ENCODE data around the gene SERTAD4. TPM values are rescaled to one million over a fixed set of nuclear protein-coding genes. Genes with fewer than 3 reads are reported as not detected.
A peak's percentile ranks its signal among the peaks of the same experiment; 100 is the strongest.

Gene SERTAD4
- total RNA-seq, 4 donors from 2014 or later = 1.8 to 2.6 (median 2.1) TPM

DNA sequence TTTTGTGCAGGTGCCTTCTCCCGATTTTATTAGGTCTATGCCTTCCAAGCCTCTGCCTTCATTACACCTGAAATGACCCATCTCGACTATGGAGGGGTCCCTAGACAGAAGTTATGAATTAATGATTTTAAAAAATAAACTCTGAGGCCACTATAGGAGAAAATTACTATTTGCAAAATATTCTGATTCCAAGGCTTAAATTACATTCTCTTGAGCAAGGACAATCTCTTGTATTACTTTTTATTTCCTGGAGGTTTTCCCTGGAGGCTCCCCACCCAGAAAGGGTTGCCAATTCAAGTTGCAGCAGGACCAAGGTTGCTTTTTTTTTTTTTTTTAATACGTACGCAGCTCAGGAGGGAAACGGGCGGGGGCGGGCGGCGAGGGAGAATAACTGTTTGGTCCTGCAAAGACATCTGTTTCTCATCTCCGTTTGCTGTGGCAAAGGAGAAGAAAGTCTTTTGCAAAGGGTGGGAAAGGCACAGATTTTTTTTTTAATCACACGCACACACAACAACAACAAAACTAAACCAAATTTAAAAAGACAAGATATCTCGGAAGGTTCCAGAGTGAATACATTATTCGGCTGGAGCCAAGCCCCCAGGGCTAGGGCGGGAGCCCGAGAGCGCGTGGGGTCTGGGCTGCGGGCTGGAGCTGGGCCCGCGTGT is 618 bp upstream of the SERTAD4 start:
- intact Hi-C loops (cut with DNase I) = loop anchor here (5.0 kb wide), 1 partner anchor 60 kb away; no protein-coding TSS in a partner anchor
- Histone ChIP-seq H3K9me3 (no peaks in the 10 kb centered on the region), H3K27me3 (peaks cover 0 to 3% (median 0%) of the 10 kb centered on the region in 4 donors), H3K27ac (replicated peaks in 1 of 4) (peak overlapping the region; percentile 81 to 90 (median 88)), H3K36me3 (no peaks in the 10 kb centered on the region), H3K4me3 (peak overlapping the region; percentile 72 to 85 (median 78)), H3K4me1 (peaks cover 15 to 54% (median 52%) of the 10 kb centered on the region in 4 donors)
- 4% methylated on average over 19 of the region's 20 CpGs for WGBS
- no peak for DNase-seq (ENCODE audit: extremely low spot score)
- TF ChIP-seq POLR2A (IDR thresholded peaks at IDR 0.05; ENCODE audit: low read depth) = no peak
- TF ChIP-seq POLR2AphosphoS5 (IDR thresholded peaks at IDR 0.05) = no peak
- no peak for TF ChIP-seq EP300 (IDR thresholded peaks at IDR 0.05)
- TF ChIP-seq, protein P1, sequence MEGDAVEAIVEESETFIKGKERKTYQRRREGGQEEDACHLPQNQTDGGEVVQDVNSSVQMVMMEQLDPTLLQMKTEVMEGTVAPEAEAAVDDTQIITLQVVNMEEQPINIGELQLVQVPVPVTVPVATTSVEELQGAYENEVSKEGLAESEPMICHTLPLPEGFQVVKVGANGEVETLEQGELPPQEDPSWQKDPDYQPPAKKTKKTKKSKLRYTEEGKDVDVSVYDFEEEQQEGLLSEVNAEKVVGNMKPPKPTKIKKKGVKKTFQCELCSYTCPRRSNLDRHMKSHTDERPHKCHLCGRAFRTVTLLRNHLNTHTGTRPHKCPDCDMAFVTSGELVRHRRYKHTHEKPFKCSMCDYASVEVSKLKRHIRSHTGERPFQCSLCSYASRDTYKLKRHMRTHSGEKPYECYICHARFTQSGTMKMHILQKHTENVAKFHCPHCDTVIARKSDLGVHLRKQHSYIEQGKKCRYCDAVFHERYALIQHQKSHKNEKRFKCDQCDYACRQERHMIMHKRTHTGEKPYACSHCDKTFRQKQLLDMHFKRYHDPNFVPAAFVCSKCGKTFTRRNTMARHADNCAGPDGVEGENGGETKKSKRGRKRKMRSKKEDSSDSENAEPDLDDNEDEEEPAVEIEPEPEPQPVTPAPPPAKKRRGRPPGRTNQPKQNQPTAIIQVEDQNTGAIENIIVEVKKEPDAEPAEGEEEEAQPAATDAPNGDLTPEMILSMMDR (IDR thresholded peaks at IDR 0.05) = no peak

DNA sequence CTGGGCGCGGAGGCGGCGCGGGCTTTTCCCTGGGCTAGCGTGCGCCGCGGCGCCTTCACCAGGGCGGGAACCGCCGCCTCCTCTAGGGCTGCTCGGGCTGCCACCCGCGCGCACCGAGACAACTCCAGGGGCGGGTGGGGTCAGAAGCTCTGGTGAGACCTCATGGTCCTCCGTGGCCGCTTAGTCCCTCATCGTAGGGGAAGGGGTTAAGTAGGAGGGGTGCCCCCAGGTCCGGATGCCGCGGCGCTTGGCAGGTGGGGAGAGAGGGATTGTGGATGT is 559 bp downstream of the SERTAD4 start:
- Histone ChIP-seq H3K4me3 (peak overlapping the region; percentile 72 to 85 (median 78)), H3K4me1 (peaks cover 26 to 66% (median 64%) of the 10 kb centered on the region in 4 donors), H3K36me3 (no peaks in the 10 kb centered on the region), H3K27me3 (peaks cover 0 to 3% (median 0%) of the 10 kb centered on the region in 4 donors), H3K27ac (replicated peaks in 1 of 4) (peak overlapping the region; percentile 81 to 90 (median 88)), H3K9me3 (no peaks in the 10 kb centered on the region)
- TF ChIP-seq, protein P1 (IDR thresholded peaks at IDR 0.05) = no peak
- TF ChIP-seq POLR2A (IDR thresholded peaks at IDR 0.05; ENCODE audit: low read depth) (no peak), EP300 (IDR thresholded peaks at IDR 0.05) (no peak), POLR2AphosphoS5 (IDR thresholded peaks at IDR 0.05) (no peak)
- WGBS = 0% methylated on average over 7 of the region's 26 CpGs
- intact Hi-C loops (cut with DNase I) = loop anchor here (5.0 kb wide), 1 partner anchor 59 kb away; no protein-coding TSS in a partner anchor
- DNase-seq (ENCODE audit: extremely low spot score) = no peak

DNA sequence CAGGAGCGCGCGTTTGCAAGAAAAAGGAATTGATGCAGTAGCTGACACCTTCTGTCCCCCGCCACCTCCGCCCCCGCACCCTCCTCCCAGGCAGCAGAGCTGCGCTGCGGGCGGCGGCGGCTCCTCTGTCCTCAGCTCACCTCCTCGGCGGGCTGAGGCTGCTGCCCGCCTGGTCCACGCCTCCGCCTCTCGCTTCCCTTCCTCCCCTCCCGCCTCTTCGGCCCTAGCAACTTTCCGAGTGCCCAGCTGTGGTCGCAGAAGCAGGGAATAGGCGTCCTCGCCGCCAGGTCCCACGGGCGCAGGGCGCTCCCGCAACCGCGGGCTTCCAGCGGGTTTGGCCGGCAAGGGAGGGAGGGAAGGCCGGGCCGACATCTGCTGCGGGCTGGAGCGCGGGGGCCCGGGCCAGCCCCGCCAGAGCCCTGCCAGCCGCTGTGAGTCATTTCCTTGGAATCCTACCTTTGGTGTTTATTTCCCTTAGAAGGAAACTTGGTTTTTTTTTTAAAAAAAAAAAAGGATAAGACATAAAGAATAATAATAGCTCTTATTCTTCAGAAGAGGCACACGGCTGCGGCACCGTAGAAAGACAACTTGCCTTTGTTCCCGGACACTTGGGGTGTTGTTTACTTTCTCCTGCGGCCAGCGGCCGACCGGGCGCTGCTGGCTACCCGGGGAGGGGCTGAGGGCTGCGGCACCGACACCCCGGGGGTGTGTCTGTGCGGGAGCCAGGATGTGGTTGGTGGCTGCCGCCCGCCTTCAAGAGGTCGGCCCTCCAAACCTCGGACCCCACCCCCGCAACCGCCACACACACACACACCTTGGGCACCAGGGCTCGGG is 1.1 kb downstream of the SERTAD4 start:
- no peaks in the 10 kb centered on the region for H3K36me3 ChIP-seq
- intact Hi-C loops (cut with DNase I) = loop anchor here (5.0 kb wide), 1 partner anchor 59 kb away; no protein-coding TSS in a partner anchor
- peaks cover 0 to 3% (median 0%) of the 10 kb centered on the region in 4 donors for H3K27me3 ChIP-seq
- H3K4me3 ChIP-seq = peak overlapping the region; percentile 72 to 85 (median 78)
- H3K4me1 ChIP-seq = peaks cover 32 to 71% (median 69%) of the 10 kb centered on the region in 4 donors
- no peaks in the 10 kb centered on the region for H3K9me3 ChIP-seq
- DNase-seq (ENCODE audit: extremely low spot score) = peak; percentile 91
- WGBS = 3% methylated on average over 47 of the region's 61 CpGs
- peak overlapping the region; percentile 81 to 90 (median 88) for H3K27ac ChIP-seq (replicated peaks in 1 of 4)
- TF ChIP-seq POLR2A (IDR thresholded peaks at IDR 0.05; ENCODE audit: low read depth) (no peak), POLR2AphosphoS5 (IDR thresholded peaks at IDR 0.05) (peak; percentile 36 to 58), EP300 (IDR thresholded peaks at IDR 0.05) (no peak)
- TF ChIP-seq, protein P1 (IDR thresholded peaks at IDR 0.05) = no peak

DNA sequence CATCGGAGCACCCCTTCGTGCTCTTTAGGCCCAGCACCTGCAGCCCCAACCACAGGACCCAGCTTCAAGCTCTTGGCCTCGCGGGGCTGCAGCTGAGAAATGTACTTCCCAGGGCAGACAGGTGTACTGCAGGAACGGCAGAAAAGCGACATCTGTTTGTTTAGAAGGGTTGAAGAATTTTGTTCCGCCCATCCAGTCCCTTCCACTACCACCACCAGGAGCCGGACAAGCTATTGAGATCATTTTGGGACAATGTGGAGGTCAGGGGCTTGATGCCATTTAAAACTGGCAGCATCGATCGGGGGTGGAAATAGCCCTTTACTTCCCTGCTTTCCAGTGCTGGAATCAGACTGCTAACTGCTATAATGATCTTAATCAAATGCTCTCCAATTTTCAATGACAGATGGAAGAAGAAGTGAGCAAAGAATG is 1.7 kb downstream of the SERTAD4 start:
- intact Hi-C loops (cut with DNase I) = loop anchor here (5.0 kb wide), 1 partner anchor 58 kb away; no protein-coding TSS in a partner anchor
- H3K36me3 ChIP-seq = no peaks in the 10 kb centered on the region
- TF ChIP-seq, protein P1 (IDR thresholded peaks at IDR 0.05) = no peak
- TF ChIP-seq POLR2A (IDR thresholded peaks at IDR 0.05; ENCODE audit: low read depth) (no peak), POLR2AphosphoS5 (IDR thresholded peaks at IDR 0.05) (no peak), EP300 (IDR thresholded peaks at IDR 0.05) (no peak)
- peak overlapping the region; percentile 81 to 90 (median 88) for H3K27ac ChIP-seq (replicated peaks in 1 of 4)
- no peaks in the 10 kb centered on the region for H3K9me3 ChIP-seq
- DNase-seq (ENCODE audit: extremely low spot score) = peak; percentile 55
- H3K4me1 ChIP-seq = peaks cover 36 to 78% (median 75%) of the 10 kb centered on the region in 4 donors
- WGBS = 43% methylated on average over 10 of the region's 10 CpGs
- H3K4me3 ChIP-seq = peak overlapping the region; percentile 72 to 85 (median 78)
- H3K27me3 ChIP-seq = peaks cover 0 to 3% (median 0%) of the 10 kb centered on the region in 4 donors

Measured in esophagus muscularis mucosa (tissue), 4 donors.